Measurements from ENCODE around the gene RASSF3.
"Not testable (repeated sequence)": the region's sequence is repeated elsewhere in the genome, so short reads cannot be mapped to it uniquely, and the experiment has no call there.

The RASSF3 gene

GRCh38 chr12:64610079-64610659 lies at the start of gene RASSF3:
RASSF3 (plus strand) TSS chr12:64610495; CDS start chr12:64610633, 138 bp downstream.
- DNase-seq: peak; percentile 84

GRCh38 chr12:64561302-64562136 lies 48.8 kb upstream of the RASSF3 start:
- no peak for DNase-seq

- DNase-seq: no peak
Observed at GRCh38 chr12:64566122-64566521, 44.2 kb upstream of the RASSF3 start.

DNA sequence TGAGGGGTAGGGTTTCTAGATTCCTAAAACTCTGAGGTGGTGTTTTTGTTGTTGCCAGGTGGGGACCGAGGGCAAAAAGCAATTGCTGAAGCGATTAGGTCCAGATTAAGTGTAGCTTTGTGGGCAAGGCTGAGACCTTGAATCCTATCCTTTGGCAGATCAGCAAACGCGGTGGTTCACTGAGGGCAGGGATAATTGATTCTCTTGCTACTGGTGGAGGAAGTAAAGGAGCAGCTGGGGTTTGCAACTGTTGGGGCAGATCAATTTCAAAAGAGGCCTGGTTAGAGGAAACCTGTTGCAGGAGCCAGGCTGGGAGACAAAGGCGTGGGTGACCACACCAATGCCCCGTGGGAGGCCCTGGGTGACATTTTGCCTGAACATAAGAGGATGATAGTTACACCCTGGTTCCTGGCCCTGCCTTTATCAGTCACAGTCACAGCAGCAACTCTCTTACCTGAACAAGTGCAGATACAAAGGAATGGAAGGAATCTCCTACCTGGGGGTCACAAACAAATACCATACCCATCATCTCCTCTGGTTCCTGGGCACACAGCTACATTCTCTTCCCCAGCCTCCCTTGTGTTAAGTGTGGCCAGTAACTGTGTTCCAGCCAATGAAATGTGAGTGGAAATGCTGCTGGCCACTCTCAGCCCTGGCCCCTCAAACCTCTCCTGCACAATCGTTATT lies 43.3 kb upstream of the RASSF3 start:
- DNase-seq: no peak

GRCh38 chr12:64567570-64567969 lies 42.7 kb upstream of the RASSF3 start:
- DNase-seq: no peak

DNA sequence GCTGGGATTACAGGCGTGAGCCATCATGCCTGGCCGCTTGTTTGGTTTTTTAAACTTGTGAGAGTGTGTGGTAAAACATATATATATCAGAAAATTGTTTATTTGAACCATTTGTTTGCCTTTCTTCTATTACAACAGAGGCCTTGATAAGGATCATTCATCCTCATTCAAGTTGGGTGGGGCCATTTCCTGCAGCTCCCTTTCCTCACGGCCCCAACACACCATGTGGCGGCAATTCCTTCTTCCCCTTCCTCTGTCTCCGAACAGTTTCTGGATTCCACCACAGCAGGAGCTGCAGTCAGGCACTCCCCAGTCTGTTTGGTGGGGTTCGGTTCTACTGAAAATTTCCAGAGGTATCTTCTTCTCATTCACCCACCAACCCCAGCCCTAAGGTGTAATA lies 42.0 kb upstream of the RASSF3 start:
- DNase-seq: no peak

GRCh38 chr12:64569923-64570691 lies 40.2 kb upstream of the RASSF3 start:
- no peak for DNase-seq

DNA sequence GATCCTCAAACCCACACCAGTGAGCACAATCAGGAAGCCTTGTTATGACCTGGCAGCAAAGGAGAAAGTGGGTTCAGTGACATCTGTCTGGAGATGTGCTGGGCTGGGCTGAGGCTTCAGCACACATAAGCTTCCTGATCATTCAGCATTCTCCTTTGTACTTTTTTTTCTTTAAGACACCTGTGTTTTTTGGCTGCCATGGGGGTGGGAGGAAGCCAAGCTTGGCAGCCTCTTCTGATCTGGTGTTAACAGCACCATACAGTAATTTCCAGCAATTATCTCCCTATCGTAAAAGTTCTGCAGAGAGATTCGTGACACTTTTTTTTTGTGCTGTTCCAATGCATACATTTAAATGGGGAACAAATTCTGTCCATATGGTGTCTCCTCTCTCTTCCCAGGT lies 38.9 kb upstream of the RASSF3 start:
- DNase-seq: no peak

DNA sequence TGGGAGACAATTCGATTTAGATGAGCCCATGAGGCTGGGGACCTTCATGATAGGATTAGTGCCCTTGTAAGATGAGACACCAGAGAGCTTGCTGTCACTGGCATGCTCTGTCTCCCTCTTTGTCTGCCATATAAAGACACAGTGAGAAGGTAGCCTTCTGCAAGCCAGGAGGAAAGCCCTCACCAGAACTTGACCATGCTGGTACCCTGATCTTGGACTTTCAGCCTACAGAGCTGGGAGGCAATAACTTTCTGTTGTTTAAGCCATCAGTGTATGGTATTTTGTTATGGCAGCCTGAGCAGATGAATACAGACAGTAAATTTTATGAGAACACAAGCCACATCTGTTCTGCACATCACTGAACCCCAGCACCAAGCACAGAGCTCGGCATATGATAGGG lies 38.1 kb upstream of the RASSF3 start:
- no peak for DNase-seq

DNA sequence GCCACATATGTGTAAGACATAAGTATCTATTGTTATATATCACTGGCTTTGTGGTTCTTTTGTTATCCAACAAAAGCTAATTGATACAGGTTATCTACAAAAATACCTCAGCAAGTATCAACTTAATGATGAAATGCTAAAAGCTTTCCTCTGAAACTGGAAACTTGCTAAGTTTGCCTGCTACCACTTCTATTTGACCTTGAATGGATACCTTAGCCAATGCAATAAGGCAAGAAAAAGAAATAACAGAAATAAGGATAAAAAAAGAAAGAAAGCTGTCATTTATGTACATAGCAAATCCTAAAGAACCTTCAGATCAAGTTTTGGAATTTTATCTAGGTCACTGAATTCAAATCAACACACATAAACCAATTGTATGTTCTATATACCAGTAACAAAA lies 35.5 kb upstream of the RASSF3 start:
- no peak for DNase-seq

GRCh38 chr12:64577046-64577445 lies 33.2 kb upstream of the RASSF3 start:
- no peak for DNase-seq

DNA sequence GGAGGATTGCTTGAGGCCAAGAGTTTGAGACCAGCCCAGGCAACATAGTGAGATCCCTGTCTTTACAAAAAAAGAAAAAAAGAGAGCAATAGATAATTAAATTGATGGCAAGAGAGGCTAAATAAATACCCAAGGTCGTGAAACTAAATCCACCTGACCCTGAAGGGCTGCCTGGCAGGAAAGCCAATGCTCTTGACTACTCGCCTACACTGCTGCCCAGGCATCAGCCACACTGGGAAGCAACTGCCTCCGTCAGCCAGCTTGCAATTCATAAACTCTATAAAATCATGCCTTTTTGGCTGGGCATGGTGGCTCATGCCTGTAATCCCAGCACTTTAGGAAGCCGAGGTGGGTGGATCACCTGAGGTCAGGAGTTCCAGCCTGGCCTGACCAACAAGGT lies 31.7 kb upstream of the RASSF3 start:
- DNase-seq: no peak

- no peak for DNase-seq
Observed at GRCh38 chr12:64580681-64581080, 29.6 kb upstream of the RASSF3 start.

DNA sequence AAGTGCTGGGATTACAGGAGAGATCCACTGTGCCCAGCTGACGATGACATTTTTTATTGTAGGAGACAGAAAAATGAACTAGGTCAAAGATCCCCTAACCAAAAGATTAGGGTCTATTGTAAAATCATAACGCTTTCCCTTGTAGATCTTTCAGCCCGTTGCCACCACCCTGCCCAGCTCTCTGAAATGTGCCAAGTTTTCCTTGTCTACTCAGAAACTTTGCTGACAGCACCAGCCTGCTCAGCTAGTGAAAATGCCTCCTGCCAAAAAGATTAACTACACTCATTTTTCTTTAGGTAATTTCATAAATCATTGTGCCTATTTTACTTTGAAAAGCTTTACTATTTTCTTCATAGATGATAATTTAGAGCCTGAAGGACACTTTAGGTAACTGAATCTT lies 28.2 kb upstream of the RASSF3 start:
- no peak for DNase-seq

GRCh38 chr12:64582862-64583261 lies 27.4 kb upstream of the RASSF3 start:
- no peak for DNase-seq

DNA sequence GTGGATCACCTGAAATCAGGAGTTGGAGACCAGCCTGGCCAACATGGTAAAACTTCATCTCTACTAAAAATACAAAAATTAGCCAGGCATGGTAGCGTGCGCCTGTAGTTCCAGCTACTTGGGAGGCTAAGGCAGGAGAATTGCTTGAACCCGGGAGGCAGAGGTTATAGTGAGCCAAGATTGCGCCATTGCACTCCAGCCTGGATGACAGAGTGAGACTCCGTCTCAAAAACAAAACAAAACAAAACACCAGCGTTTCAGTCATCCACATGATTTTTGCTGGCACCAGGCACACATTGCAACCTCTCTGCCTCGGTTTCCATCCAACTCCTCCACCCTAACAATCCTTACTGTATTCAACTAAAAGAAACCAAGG lies 26.9 kb upstream of the RASSF3 start:
- not testable (repeated sequence) for DNase-seq

GRCh38 chr12:64583771-64584421 lies 26.4 kb upstream of the RASSF3 start:
- DNase-seq: no peak

DNA sequence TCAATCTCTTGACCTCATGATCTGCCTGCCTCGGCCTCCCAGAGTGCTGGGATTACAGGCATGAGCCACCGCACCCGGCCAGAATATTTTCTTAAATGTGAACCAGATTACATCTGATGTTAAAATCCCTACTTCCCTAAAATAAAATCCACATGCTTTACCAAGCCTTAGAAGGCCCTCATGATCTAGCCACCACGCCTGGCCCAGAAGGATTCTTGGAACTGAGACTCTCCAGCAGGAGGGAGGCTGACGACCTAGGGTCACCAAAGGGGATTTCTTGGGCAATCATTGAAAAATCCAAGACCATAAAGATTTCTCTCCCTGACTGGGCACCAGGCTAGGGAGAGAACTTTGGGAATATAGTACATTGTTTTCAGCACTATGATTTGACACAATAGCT lies 25.2 kb upstream of the RASSF3 start:
- DNase-seq: no peak

- no peak for DNase-seq
Observed at GRCh38 chr12:64587447-64587846, 22.8 kb upstream of the RASSF3 start.

GRCh38 chr12:64590183-64590582 lies 20.1 kb upstream of the RASSF3 start:
- DNase-seq: no peak

DNA sequence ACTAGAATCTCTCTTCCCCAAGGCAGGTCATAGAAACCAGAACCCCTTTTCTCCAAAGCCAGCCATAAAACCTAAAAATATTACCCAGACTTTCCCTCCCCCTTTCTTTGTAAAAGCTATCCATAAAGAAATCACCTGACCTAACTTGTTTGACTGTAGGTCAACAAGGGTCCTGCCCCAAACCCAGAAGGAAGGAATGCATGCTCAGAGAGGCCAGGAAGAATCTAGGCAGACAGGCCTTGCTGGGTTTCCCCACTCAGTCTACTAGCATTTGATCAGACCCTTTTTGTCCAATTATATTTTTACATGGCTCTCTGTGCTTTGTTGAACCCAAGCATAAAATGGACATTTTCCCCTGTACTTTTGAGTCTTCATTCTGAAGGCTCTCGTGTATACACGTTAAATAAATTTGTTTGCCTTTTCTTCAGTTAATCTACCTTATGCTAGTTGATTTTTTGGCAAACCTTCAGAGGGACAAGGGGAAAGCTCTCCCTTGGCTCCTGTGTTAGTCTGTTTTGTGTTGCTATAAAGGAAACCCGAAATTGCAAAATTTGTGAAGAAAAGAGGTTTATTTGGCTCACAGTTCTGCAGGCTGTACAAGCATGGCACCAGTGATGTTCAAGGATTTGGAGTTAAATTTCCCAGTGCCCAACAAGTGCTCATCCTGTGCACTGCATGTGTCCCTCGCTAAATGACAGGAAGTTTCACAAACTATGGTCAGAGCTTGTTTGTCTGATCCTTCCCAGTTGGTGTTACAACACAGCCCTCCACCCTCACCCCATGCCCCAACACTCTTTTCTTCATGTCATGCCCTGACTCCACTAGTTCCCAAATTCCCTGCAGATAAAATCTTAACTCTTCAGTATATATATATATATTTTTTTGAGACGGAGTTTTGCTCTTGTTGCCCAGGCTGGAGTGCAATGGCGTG lies 14.2 kb upstream of the RASSF3 start:
- no peak for DNase-seq

DNA sequence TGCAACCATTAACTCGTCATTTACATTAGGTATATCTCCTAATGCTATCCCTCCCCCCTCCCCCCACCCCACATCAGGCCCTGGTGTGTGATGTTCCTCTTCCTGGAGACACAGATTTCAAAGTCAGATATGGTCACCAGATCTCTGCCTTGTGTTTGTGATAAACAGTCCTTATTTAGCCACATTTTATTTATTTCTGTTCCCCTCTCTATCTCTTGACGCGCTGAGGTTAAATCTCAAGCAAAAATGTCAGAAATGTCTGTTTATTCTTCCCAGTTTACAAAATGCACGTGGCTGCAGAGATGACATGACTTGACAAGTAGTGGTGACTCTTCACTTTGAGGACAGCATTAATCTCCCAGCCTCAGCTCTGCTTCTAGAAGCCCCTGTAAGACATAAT lies 11.5 kb upstream of the RASSF3 start:
- DNase-seq: no peak

All from eye (tissue), 1 donor.